Measurements from ENCODE around the gene IRX5.
A peak's percentile ranks its signal among the peaks of the same experiment; 100 is the strongest.

IRX5 gene

DNA sequence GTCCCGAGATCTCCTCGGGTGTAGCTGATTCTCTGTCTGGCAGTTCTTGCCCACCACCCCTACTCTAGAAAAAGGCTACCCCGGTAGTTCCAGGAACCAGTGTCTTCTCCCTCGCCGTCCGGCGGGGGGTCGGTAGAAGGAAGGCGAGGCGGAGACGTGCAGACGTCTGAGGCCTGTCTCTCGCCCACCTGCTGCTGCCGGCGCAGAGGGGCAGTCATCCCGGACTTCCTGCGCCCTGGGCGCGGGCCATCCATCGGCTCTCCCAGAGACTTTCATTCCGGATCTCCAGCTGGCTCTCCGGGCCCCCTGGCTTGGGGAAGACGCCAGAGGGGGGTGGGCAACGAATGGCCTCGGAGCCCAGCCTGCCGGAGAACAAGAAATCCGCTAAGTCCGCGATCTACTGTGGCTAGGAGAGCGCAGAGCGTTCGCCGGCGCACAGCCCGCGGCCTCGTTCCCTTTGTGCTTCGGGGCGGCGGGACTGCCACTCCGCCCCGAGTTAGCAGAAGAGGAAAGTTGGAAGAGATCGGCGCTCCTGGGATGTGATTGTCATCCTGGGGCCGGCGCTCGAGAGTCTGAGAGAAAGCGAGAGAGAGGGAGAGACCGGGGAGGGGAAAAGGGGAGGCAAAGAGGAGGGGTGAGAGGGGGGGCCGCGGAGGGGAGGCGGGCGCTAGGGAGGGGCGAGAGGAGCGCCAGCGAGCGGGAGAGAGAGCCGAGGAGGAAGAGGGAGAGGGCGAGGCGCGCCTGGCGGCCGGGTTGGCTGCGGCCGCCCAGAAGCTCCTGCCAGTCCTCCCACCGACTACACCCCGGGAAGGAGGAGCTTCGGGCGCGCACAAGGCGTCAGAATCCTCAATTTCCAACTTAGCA, at the start of gene IRX5:
Gene IRX5 (plus strand): TSS at position 861 of the 864 bp plus-strand sequence. CDS start 334 bp downstream, outside the sequence.
- DNase-seq (ENCODE audit: low read depth in 2 of 2, low spot score in 1 of 2) = no peak

DNA sequence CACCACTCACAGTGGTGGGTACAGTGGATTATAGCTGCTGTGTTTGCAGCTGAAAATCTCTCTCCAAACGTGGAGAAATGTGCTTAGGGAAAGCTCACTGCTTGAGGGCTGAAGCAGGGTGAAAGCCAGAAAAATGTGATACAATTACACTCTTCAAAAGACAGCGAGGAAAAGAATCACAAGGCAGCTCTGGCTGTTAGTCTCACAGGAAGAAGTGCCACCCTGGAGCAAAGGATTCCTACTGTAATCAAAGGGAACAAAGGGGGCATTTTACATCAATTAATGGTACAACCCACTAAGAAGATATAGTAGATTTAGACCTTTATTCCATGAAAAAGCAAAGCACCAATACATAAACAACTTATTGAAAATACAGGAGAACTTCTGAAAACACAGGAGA, 48.1 kb upstream of the IRX5 start:
- DNase-seq (ENCODE audit: low read depth in 2 of 2, low spot score in 1 of 2) = no peak

DNA sequence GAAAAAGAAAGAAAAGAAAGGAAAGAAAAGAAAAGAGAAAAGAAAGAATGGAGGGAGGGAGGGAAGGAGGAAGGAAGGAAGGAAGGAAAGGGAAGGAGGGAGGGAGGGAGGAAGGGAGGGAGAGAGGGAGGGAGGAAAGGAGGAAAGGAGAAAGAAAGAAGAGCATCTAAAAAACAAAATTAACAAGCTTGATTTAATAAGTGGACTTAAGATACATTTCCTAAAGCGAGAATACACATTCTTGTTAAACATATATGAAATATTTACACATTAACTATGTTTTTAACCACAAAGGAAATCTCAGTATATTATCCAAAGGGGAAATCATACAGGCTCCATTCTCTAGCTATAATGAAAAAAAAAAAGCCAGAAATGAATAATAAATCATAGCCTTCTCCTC, 47.3 kb upstream of the IRX5 start:
- no peak for DNase-seq (ENCODE audit: low read depth in 2 of 2, low spot score in 1 of 2)

GRCh38 chr16:54886078-54886477, 44.6 kb upstream of the IRX5 start:
- DNase-seq (ENCODE audit: low read depth in 2 of 2, low spot score in 1 of 2) = no peak

DNA sequence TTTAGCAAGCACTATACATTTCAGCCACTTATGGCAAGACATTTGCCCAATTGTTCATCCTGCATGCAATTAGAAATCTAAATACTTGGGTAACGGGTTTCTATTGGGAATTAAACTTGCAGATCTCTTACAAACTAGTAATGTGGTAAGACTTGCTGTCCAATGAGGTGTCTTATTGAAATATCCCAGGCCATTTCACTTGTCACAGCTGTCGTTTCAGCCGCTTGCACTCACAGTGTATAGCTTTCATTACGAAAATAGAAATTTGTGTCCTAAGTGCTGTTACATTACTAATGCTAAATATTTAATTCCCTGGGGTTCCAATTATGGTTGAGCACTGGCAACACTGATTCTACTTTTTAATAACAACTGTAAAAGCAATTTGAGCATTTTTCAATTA, 40.3 kb upstream of the IRX5 start:
- DNase-seq (ENCODE audit: low read depth in 2 of 2, low spot score in 1 of 2) = no peak

DNA sequence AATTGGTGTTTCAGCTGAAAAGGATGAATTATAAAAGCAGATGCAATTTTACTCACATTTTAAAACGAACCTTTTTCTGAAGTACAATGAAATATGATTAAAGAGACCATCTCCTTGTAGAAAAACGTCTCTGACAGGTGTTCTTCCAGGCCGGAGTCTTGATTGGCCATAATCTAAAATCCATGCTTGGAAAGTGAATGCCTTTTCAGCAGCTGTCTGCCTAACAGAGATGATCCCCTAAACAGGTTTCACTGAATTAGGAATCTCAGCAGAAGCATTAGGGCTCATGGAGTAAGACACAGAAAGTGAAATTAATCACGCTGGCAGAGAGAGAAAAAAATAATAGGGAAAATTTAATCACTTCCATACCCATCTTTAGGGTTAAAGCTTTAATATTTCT, 39.3 kb upstream of the IRX5 start:
- DNase-seq (ENCODE audit: low read depth in 2 of 2, low spot score in 1 of 2) = no peak

GRCh38 chr16:54892981-54893380, 37.7 kb upstream of the IRX5 start:
- no peak for DNase-seq (ENCODE audit: low read depth in 2 of 2, low spot score in 1 of 2)

DNA sequence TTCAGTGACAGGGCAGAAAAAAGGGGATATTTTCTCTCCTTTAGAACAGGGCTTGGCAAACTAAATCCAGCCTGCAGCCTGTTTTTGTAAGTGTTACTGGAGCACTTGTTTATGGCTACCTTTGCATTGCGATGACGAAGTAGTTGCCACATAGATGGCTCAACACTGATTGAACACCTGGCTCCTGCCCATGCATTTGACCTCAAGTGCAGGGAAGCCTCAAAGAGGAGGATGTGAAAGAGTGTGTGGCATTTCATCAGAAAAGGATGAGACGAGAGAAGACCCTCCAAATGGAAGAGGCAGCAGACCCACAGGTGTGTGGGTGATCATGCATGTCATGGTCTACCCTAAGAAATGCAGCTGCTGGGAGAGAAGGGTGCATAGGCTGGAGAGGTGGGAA, 32.7 kb upstream of the IRX5 start:
- DNase-seq (ENCODE audit: low read depth in 2 of 2, low spot score in 1 of 2) = no peak

DNA sequence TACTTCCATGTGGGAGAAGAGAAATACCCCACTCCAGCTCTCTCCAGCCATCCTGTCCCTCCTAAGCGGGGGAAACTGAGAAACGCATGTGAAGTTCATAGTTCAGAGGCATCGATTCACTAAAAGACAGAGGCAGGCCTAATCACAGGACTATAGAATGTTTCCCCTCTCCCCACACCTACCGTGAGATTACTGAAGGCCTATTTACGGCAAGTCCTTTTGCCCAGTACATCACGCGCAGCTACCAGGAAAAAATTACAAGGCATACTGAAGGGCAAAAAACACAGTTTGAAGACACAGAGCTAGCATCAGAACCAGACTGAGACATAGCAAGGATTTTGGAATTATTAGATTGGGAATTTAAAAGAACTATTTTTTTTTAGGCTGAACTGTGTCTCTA, 29.1 kb upstream of the IRX5 start:
- no peak for DNase-seq (ENCODE audit: low read depth in 2 of 2, low spot score in 1 of 2)

DNA sequence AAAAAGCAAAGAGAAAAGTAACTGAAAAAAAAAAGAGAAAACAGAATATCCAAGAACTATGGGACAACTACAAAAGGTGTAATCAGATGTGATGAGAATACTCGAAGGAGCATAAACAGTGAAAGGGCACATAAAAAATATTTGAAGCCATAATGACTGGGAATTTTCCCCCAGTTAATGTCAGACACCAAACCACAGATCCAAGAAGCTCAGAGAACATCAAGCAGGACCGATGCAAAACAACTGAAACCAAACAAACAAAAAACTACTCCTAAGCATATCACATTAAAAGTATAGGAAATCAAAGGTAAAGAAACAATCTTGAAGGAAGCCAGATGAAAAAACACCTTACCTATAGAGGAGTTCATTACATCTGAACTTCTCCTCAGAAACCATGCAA, 27.6 kb upstream of the IRX5 start:
- DNase-seq (ENCODE audit: low read depth in 2 of 2, low spot score in 1 of 2) = no peak

DNA sequence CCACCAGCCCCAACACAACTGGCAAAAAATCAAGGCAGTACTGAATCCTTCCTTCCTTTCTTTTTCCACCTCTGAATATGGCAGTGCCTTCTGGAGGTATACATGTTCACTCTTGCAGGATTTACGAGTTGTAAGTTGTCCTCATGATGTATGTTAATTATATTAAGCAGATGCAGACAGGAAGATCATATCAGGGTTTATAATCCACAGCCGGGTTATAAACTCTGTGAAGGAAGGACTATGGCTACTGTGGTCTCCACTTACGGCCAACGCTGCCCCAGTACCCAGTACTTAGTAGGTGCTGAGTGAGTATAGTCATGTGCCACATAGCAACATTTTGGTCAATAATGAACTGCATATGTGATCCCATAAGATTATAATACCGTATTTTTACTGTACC, 19.6 kb upstream of the IRX5 start:
- no peak for DNase-seq (ENCODE audit: low read depth in 2 of 2, low spot score in 1 of 2)

GRCh38 chr16:54912720-54913119, 17.9 kb upstream of the IRX5 start:
- DNase-seq (ENCODE audit: low read depth in 2 of 2, low spot score in 1 of 2) = no peak

DNA sequence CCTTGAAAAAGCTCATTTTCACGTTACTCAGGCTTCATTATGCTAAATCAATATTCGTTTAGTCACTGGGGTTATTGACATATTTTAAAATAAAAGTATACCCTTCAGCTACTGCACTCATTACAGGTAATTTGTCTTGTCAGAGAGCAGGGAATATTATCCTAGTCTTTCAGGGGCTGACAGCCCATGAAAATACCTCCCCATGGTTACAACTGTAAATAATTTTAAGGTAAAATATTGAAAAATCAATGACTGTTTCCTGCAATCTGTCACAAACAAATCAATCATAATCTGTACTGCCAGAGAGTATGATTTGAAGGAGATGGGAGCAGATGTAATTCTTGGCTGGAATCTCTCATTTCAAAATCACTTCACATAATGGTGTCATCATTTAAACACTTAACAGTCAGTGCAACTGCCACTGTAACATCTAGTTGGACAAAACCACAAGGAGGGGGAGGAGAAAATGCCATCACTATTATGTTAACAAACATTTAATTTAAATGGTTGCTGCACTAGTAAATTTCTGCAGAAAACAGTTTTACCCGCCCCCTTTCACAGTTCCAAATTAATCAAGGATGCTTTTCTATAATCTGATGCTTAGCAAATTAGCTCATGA, 9.3 kb upstream of the IRX5 start:
- no peak for DNase-seq (ENCODE audit: low read depth in 2 of 2, low spot score in 1 of 2)

DNA sequence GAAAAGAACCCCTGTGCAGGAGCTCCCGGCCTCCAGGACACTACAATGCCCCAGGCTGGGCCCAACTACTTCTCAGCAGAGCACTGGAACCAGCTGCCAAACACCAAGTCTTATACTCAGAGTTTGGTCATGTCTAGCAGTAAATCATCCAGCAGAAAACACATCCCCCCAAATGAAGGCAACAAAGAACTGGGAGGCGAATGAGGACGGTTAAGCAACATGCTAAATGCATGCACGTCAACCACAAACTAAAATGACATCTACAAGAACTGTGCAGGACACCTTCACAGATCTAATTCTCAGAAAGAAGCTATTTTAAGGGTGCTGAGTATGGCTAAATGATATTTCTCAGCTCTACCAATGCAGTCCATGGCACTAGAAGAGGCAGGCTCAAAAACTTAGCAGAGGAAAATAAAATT, 7.6 kb upstream of the IRX5 start:
- DNase-seq (ENCODE audit: low read depth in 2 of 2, low spot score in 1 of 2) = no peak

DNA sequence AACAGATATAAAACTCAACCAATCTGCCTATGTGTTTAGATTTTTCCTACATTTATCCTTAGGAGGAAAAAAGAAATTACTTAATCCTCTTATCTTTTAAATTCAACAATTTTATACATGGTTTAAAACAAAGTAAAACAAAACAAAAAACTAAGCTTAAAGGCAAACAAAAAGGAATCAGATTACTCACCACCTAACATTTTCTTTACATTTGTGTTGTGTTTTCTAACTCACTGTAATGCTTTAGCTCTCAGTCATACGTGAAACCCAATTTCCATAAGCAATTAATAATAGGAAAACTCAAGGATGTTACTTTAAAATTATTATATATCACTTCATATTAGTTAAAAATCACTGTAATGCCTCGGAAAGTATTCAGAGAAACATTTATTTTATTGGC, 6.7 kb upstream of the IRX5 start:
- no peak for DNase-seq (ENCODE audit: low read depth in 2 of 2, low spot score in 1 of 2)

DNA sequence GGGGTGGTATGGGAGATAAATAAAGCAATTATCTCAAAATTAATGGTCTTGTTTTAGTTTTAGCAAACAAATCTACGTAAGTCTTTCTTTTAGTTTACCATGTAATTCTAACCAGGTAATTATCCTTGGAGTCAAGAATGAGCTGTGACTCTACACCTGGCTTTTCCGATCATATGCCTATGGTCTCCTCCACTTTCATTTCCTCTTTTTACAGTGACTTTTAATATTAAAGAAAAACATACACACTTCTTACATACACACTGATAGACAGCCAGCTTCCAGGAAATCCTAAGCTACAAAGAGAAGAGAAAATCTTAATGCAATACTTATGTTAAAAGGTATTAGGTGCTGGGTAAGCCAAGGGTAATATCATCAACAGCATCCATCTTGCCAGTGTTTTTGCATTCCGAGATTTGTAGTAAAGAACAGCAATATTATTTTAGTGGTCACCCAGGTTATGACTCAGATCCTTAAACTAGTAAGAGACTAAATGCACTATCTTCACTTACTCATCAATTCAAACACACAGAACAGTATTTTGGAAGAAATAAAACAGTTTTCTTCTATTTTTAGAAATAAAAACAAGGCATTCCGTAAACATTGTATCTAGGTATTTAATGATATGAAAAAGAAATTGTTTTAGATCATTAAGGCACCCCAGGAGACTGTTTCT, 4.4 kb upstream of the IRX5 start:
- DNase-seq (ENCODE audit: low read depth in 2 of 2, low spot score in 1 of 2) = no peak

GRCh38 chr16:54927125-54928015, 3.3 kb upstream of the IRX5 start:
- DNase-seq (ENCODE audit: low read depth in 2 of 2, low spot score in 1 of 2) = no peak

DNA sequence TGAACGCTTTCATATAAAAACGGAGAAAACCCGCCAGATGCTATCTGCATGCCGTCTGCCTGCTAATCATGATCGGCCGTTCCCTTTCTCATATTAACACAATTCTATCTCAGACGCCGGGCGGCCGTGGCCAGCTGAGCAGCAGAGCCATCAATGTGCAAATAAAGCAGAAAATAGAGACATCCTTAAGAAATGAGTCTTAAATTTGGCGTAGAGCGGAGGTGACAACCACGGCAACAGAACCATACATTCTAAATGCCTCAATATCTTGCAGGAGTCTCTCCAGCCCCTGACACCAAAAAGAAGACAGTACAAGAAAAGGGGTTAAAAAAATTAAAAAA, 2.7 kb upstream of the IRX5 start:
- DNase-seq (ENCODE audit: low read depth in 2 of 2, low spot score in 1 of 2) = no peak

DNA sequence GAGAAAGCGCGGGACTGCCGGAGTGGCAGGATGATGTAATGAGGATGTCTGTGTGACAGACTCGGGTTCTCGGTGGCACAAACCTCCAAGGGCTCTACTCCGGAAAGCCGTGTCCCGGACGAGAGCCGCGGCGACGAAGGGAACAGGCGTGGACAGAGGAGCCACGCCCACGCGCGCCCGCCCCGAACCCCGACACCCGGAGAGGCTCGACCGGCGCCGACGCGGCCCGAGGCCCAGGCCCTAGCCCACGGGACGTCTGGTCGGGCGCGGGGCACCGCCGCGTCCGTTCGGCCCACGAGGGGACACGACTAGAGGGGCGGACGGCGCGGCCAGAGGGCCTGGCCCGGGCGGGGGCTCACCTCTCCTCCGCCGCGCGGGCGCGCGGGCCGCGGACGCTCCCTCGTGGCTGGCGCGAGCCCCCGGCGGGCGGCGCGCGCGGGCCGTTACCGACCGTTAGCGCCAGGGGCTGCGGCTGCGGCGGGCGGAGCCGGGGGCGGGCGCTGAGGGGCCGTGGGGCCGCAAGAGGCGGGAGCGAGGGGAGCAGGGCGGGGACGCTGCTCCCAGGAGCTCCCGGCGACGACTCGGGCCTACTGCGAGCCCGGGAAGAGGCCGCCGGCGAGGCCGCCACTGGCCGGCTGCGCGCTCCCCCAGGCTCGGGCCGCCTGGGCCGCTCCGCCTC, 2.1 kb upstream of the IRX5 start:
- DNase-seq (ENCODE audit: low read depth in 2 of 2, low spot score in 1 of 2) = no peak

GRCh38 chr16:54929090-54930004, 1.3 kb upstream of the IRX5 start:
- DNase-seq (ENCODE audit: low read depth in 2 of 2, low spot score in 1 of 2) = peak; percentile 84 to 90

All from stimulated activated CD8-positive, alpha-beta memory T cell treated with anti-CD3 and anti-CD28 coated beads, Interleukin-4, amount 100 ng/mL, for 4 hours (primary cell).